Measurements from ENCODE around the gene ITGA8. TPM values are rescaled to one million over a fixed set of nuclear protein-coding genes. Genes with fewer than 3 reads are reported as not detected.

ITGA8 gene
- total and polyA plus RNA-seq, 2 of the 4 experiments (the other 2 are of a cell fraction), result under 0.01 to 0.02 TPM

DNA sequence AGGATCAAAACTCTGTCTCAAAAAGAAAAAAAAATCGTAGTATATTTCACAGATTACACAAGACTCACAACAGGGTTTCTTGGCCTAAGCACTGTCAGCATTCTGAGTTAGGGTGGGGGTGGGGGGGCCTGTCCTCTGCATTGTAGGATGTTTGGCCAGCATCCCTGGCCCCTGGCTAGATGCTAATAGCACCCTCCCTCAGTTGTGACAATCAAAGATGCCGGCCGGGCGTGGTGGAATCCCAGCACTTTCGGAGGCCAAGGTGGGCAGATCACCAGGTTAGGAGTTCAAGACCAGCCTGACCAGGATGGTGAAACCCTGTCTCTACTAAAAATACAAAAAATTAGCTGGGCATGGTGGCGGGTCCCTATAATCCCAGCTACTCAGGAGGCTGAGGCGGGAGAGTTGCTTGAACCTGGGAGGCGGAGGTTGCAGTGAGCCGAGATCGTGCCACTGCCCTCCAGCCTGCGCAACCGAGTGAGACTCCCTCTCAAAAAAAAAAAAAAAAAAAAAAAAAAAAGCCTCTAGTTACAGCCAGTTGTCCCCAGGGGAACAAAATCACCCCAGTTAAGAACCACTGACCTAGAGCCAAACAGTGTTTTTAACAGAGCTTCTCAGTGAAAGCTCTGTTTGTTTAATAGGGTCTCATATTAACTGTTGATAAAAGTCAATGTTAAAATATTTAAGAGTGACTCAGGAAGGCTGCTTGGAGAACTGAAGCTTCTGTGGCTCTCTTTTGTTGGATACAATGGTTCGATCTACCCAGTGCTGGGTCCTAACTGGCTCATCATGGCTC is 187.6 kb downstream of the ITGA8 start:
- dilution Hi-C loops (cut with HindIII; ENCODE audit: low sequenced_read_pairs, unreplicated experiment), result no loop called here
- no peak overlapping the region for H4K8ac ChIP-seq (ENCODE audit: low read depth in 2 of 2, low read length in 2 of 2)
- no peak overlapping the region for H4K5ac ChIP-seq (ENCODE audit: low read depth, low read length)
- no peak overlapping the region for H2BK120ac ChIP-seq (ENCODE audit: low read depth, low read length)
- no peak overlapping the region for H4K91ac ChIP-seq (ENCODE audit: insufficient read depth, low read depth, low read length)
- in situ Hi-C loops (cut with MboI; ENCODE audit: low sequenced_read_pairs), result no loop called here
- H3K18ac ChIP-seq (ENCODE audit: low read depth, low read length), result no peak overlapping the region
- H3K9me3 ChIP-seq (ENCODE audit: control insufficient read depth, insufficient read depth, low read length), result no peaks in the 10 kb centered on the region
- H3K9ac ChIP-seq (ENCODE audit: low read depth, low read length), result no peak overlapping the region
- BruUV-seq (replicated peaks), result no TSS peak
- H2AFZ ChIP-seq (replicated peaks; ENCODE audit: low read length, poor library complexity), result no peak overlapping the region
- ATAC-seq (ENCODE audit: low read depth) (no peak), DNase-seq (no peak)
- no peak overlapping the region for H2AK9ac ChIP-seq (replicated peaks; ENCODE audit: low read depth, low read length, poor library complexity)
- H4K20me1 ChIP-seq (ENCODE audit: insufficient read depth, low read length), result no peaks in the 10 kb centered on the region
- H3K4me1 ChIP-seq (ENCODE audit: control insufficient read depth, insufficient read depth, low read length), result no peaks in the 10 kb centered on the region
- H3K27ac ChIP-seq (ENCODE audit: insufficient read depth, low read length), result no peak overlapping the region
- no peaks in the 10 kb centered on the region for H3K9me1 ChIP-seq (ENCODE audit: insufficient read depth, low read length)
- TF ChIP-seq, protein P1, sequence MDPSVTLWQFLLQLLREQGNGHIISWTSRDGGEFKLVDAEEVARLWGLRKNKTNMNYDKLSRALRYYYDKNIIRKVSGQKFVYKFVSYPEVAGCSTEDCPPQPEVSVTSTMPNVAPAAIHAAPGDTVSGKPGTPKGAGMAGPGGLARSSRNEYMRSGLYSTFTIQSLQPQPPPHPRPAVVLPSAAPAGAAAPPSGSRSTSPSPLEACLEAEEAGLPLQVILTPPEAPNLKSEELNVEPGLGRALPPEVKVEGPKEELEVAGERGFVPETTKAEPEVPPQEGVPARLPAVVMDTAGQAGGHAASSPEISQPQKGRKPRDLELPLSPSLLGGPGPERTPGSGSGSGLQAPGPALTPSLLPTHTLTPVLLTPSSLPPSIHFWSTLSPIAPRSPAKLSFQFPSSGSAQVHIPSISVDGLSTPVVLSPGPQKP (IDR thresholded peaks at IDR 0.05; ENCODE audit: borderline replicate concordance, low read depth, low read length), result no peak
- TF ChIP-seq RCOR1 (IDR thresholded peaks at IDR 0.05; ENCODE audit: insufficient replicate concordance, low read length) (no peak), RAD21 (IDR thresholded peaks at IDR 0.05; ENCODE audit: low read length) (no peak), MAZ (IDR thresholded peaks at IDR 0.05; ENCODE audit: borderline replicate concordance, low read depth, low read length) (no peak), CEBPB (IDR thresholded peaks at IDR 0.05; ENCODE audit: low read depth, low read length) (no peak), POLR2A (IDR thresholded peaks at IDR 0.05; ENCODE audit: low read depth, low read length) (no peak), CHD1 (IDR thresholded peaks at IDR 0.05; ENCODE audit: low read depth, low read length) (no peak), MAFK (IDR thresholded peaks at IDR 0.05; ENCODE audit: low read depth, low read length) (no peak), FOS (IDR thresholded peaks at IDR 0.05; ENCODE audit: low read depth, low read length) (no peak), BHLHE40 (IDR thresholded peaks at IDR 0.05; ENCODE audit: low read depth, low read length) (no peak), SMC3 (IDR thresholded peaks at IDR 0.05; ENCODE audit: low read depth, low read length) (no peak), RFX5 (IDR thresholded peaks at IDR 0.05; ENCODE audit: low read depth, low read length) (no peak), MXI1 (IDR thresholded peaks at IDR 0.05; ENCODE audit: borderline replicate concordance, low read depth, low read length) (no peak), NFE2L2 (IDR thresholded peaks at IDR 0.05; ENCODE audit: low read depth, low read length) (no peak)
- TF ChIP-seq, protein P2, sequence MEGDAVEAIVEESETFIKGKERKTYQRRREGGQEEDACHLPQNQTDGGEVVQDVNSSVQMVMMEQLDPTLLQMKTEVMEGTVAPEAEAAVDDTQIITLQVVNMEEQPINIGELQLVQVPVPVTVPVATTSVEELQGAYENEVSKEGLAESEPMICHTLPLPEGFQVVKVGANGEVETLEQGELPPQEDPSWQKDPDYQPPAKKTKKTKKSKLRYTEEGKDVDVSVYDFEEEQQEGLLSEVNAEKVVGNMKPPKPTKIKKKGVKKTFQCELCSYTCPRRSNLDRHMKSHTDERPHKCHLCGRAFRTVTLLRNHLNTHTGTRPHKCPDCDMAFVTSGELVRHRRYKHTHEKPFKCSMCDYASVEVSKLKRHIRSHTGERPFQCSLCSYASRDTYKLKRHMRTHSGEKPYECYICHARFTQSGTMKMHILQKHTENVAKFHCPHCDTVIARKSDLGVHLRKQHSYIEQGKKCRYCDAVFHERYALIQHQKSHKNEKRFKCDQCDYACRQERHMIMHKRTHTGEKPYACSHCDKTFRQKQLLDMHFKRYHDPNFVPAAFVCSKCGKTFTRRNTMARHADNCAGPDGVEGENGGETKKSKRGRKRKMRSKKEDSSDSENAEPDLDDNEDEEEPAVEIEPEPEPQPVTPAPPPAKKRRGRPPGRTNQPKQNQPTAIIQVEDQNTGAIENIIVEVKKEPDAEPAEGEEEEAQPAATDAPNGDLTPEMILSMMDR (conservative IDR thresholded peaks at IDR 0.05; ENCODE audit: low read depth, low read length), result no peak
- TF ChIP-seq, protein P3, sequence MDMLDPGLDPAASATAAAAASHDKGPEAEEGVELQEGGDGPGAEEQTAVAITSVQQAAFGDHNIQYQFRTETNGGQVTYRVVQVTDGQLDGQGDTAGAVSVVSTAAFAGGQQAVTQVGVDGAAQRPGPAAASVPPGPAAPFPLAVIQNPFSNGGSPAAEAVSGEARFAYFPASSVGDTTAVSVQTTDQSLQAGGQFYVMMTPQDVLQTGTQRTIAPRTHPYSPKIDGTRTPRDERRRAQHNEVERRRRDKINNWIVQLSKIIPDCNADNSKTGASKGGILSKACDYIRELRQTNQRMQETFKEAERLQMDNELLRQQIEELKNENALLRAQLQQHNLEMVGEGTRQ (IDR thresholded peaks at IDR 0.05; ENCODE audit: low read depth, low read length), result no peak
- H2AK5ac ChIP-seq (ENCODE audit: low read depth, low read length), result no peak overlapping the region
- CTCF ChIA-PET, result no interaction called here
- H2BK5ac ChIP-seq (ENCODE audit: low read depth, low read length, poor library complexity, severe bottlenecking), result no peak overlapping the region
- H2BK20ac ChIP-seq (ENCODE audit: low read depth, low read length), result no peak overlapping the region
- no peak overlapping the region for H3K14ac ChIP-seq (replicated peaks; ENCODE audit: low read depth, low read length)
- POLR2A ChIA-PET (ENCODE audit: unreplicated experiment), result interaction anchor here (0.7 kb wide), 1 partner anchor 948 kb away, joined by 13 read pairs; no protein-coding TSS in a partner anchor
- no peak overlapping the region for H3K4me3 ChIP-seq (ENCODE audit: insufficient read depth, low read depth, low read length)
- peaks cover 11% of the 10 kb centered on the region; the same call in 1 of the 2 replicates for H3K27me3 ChIP-seq (ENCODE audit: control insufficient read depth, insufficient read depth, low read length)
- no peaks in the 10 kb centered on the region for H3K79me1 ChIP-seq (ENCODE audit: low read depth in 1 of 2, low read length in 2 of 2)
- no peak overlapping the region for H2BK15ac ChIP-seq (ENCODE audit: low read depth, low read length)
- H3K23ac ChIP-seq (ENCODE audit: low read depth, low read length), result no peak overlapping the region
- intact Hi-C loops (cut with micrococcal nuclease), result no loop called here
- no peak overlapping the region for H3K56ac ChIP-seq (ENCODE audit: extremely low read depth, insufficient read depth, low read length)
- H3K4ac ChIP-seq (ENCODE audit: low read depth, low read length), result no peak overlapping the region
- no peak overlapping the region for H3K4me2 ChIP-seq (ENCODE audit: low read depth, low read length)
- H3K36me3 ChIP-seq (ENCODE audit: control insufficient read depth, insufficient read depth, low read length), result no peaks in the 10 kb centered on the region
- WGBS, 2 experiments (ENCODE audit: extremely low coverage in 2 of 2, insufficient read length in 1 of 2), result no CpG with 5 or more reads among the region's 13 CpGs
